SU-DHL-6 (cell line): ENCODE data around the gene DARS2.
"Not testable (repeated sequence)": the region's sequence is repeated elsewhere in the genome, so short reads cannot be mapped to it uniquely, and the experiment has no call there.

ENCODE experiments used
- H2AFZ ChIP-seq: fragments of 200-600 bp; sonication (generic); 2 replicates; pipeline ENCODE4 v1.6.1; 2014; ENCODE audit warnings: low read depth, mild to moderate bottlenecking, moderate library complexity, mixed read lengths, antibody characterized with exemption, low read length; ENCODE audit not compliant: severe bottlenecking
- H3F3A ChIP-seq: fragments of 200-600 bp; shearing (Covaris generic); 2 replicates; pipeline ENCODE4 v1.6.0; 2016; ENCODE audit warnings: antibody characterized with exemption, mild to moderate bottlenecking; ENCODE audit not compliant: insufficient read depth
- H3K27ac ChIP-seq: fragments of 200-600 bp; sonication (generic); 2 replicates; pipeline ENCODE4 v1.5.1; 2016; ENCODE audit warnings: low read depth, mild to moderate bottlenecking, low read length, moderate library complexity, mixed read lengths
- H3K27me3 ChIP-seq: fragments of 200-600 bp; sonication (generic), shearing (Covaris generic); 2 replicates; pipeline ENCODE4 v1.6.0; 2014; ENCODE audit warnings: mild to moderate bottlenecking, low read length
- H3K36me3 ChIP-seq: fragments of 200-600 bp; sonication (generic); 2 replicates; pipeline ENCODE4 v1.6.1; 2014; ENCODE audit warnings: mild to moderate bottlenecking, low read length, mixed read lengths
- H3K4me2 ChIP-seq: fragments of 300-600, 200-600 bp; shearing (Covaris generic), sonication (generic); 2 replicates; pipeline ENCODE4 v1.6.0; 2014; ENCODE audit warnings: low read length, low read depth, mild to moderate bottlenecking; ENCODE audit not compliant: poor library complexity, severe bottlenecking
- H3K4me3 ChIP-seq: fragments of 200-600 bp; sonication (generic); 2 replicates; pipeline ENCODE4 v1.5.1; 2014; ENCODE audit warnings: antibody characterized with exemption, low read length, mild to moderate bottlenecking, mixed read lengths; ENCODE audit not compliant: insufficient read depth, poor library complexity, severe bottlenecking
- H3K79me2 ChIP-seq: fragments of 200-600 bp; sonication (generic); 2 replicates; pipeline ENCODE4 v1.6.1; 2014; ENCODE audit warnings: mild to moderate bottlenecking, low read length, moderate library complexity; ENCODE audit not compliant: insufficient read depth
- H3K9ac ChIP-seq: fragments of 200-600 bp; sonication (generic); 2 replicates; pipeline ENCODE4 v1.7.0; 2014; ENCODE audit warnings: mild to moderate bottlenecking, low read length
- H3K9me2 ChIP-seq: fragments of 200-600 bp; sonication (generic); replicated peaks from 2 replicates; pipeline ENCODE4 v1.6.1; 2014; ENCODE audit warnings: low read length; ENCODE audit not compliant: insufficient read depth
- H3K9me3 ChIP-seq: fragments of 200-600 bp; sonication (generic); 2 replicates; pipeline ENCODE4 v1.6.1; 2014; ENCODE audit warnings: low read length, mixed read lengths; ENCODE audit not compliant: insufficient read depth
- H4K20me1 ChIP-seq: fragments of 200-600 bp; sonication (generic); 2 replicates; pipeline ENCODE4 v1.6.1; 2014; ENCODE audit warnings: low read depth, mild to moderate bottlenecking, antibody characterized with exemption, low read length, moderate library complexity, mixed read lengths
- CTCF ChIP-seq: fragments of 200-600 bp; sonication (generic); IDR thresholded peaks from one replicate; pipeline ENCODE4 v1.5.1; 2017; ENCODE audit warnings: antibody characterized with exemption, mild to moderate bottlenecking, low read length, moderate library complexity; ENCODE audit not compliant: insufficient read depth, poor library complexity, severe bottlenecking
- EZH2phosphoT487 ChIP-seq: fragments of 200-600 bp; sonication (generic), shearing (Covaris generic); conservative IDR thresholded peaks from 2 replicates; pipeline ENCODE4 v1.6.1; 2018; ENCODE audit warnings: mild to moderate bottlenecking, antibody characterized with exemption, low read length, moderate library complexity, mixed read lengths

The DARS2 gene

DNA sequence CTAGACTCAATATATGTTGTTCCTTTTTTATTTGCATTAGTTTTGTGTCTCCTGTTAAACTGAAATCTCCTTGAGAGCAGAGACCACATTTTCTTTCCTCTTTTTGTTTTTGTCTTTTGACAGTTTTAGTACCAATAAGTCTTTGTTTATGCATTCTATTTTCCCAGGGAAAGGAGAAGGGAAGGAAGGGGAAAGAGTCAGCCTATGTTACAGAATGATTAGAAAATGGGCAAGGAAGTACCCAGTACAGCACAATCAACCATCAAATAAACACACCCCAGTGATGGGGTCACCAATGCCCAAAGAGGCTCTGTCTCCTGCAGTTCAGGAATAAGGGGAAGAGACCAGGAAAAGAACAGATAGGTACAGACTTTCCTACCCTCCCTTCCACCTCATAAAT lies 53.8 kb downstream of the DARS2 start:
- Histone ChIP-seq H3K27me3 (no peaks in the 10 kb centered on the region), H3K27ac (no peak overlapping the region), H3K36me3 (no peaks in the 10 kb centered on the region), H3K4me2 (no peak overlapping the region), H3K9me2 (no peaks in the 10 kb centered on the region), H4K20me1 (no peaks in the 10 kb centered on the region), H3F3A (no peaks in the 10 kb centered on the region), H2AFZ (no peak overlapping the region), H3K4me3 (no peak overlapping the region), H3K9ac (no peak overlapping the region), H3K79me2 (peaks cover 2% of the 10 kb centered on the region; the same call in 1 of the 2 replicates), H3K9me3 (no peaks in the 10 kb centered on the region)
- no peak for TF ChIP-seq EZH2phosphoT487
- no peak for TF ChIP-seq CTCF

- not testable (repeated sequence) for H3K9me2 ChIP-seq, H3K4me2 ChIP-seq, H4K20me1 ChIP-seq, H3K36me3 ChIP-seq, H3K79me2 ChIP-seq, H3K4me3 ChIP-seq, H3K9me3 ChIP-seq, H3K27ac ChIP-seq, H3K27me3 ChIP-seq, H3F3A ChIP-seq, H3K9ac ChIP-seq, H2AFZ ChIP-seq
These were observed 56.6 kb downstream of the DARS2 start for GRCh38 chr1:173881117-173881516.

DNA sequence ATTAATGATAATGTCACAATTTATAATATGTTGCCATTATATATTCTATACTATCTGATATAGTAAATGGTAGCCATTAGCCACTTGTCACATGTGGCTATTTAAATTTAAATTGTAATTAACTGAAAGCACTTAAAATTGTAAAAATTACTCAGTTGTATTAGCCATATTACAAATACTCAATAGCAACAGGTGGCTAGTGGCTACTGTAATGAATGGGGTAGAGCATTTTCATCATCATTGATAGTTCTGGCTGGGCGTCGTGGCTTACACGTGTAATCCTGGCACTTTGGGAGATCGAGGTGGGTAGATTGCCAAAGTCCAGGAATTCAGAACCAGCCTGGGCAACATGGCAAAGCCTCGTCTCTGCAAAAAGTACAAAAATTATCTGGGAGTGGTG lies 60.2 kb downstream of the DARS2 start:
- Histone ChIP-seq H3K79me2 (no peaks in the 10 kb centered on the region; the same call in 1 of the 2 replicates), H3K27ac (no peak overlapping the region), H2AFZ (no peak overlapping the region), H4K20me1 (no peaks in the 10 kb centered on the region), H3K4me3 (no peak overlapping the region), H3K9ac (no peak overlapping the region), H3K27me3 (no peaks in the 10 kb centered on the region), H3K9me2 (no peaks in the 10 kb centered on the region), H3F3A (no peaks in the 10 kb centered on the region), H3K4me2 (no peak overlapping the region), H3K36me3 (no peaks in the 10 kb centered on the region; the same call in 1 of the 2 replicates), H3K9me3 (no peaks in the 10 kb centered on the region)
- TF ChIP-seq EZH2phosphoT487 (no peak), CTCF (no peak)

DNA sequence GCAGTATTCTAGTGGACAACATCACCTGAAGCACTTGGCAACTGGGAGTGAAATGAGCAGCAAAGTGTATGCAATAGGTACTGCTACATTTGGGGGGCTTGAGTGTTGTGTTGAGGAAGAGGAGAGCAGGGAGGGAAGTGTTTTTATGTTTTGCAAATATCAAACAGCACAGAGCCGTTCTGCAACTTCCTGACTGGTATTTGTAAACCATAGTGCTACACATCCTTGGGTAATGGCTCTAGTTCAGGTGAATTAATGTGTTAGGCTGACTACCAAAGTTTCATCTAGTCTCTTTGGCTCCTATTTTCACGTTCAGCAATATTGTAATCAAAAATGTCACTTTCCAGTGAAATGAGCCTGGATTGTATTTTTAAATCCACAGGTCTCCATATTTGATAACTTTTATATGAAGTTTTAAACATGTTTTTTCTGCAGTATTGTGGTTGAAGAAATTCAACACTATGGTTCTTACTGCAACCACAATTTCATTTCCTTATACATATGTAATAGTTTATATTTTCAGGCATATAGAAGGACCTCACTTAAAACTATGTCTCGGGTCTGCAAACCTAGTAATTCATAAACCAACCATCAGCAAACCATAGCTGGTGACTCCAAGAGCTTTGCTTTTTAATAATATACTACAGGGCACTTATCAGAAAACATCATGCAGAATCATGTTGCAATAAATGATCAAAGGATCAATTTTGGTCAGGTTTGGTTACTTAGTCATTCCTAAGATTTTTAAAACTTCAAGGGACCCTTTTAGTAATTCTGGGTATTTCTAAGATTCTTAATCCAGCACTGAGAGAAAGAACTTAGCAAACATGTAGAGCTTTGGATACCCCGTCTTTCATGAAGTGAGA lies 62.5 kb downstream of the DARS2 start:
- Histone ChIP-seq H3K9ac (no peak overlapping the region), H3K79me2 (no peaks in the 10 kb centered on the region; the same call in 1 of the 2 replicates), H3F3A (no peaks in the 10 kb centered on the region), H3K4me3 (no peak overlapping the region), H3K27ac (no peak overlapping the region), H3K36me3 (no peaks in the 10 kb centered on the region; the same call in 1 of the 2 replicates), H3K9me3 (no peaks in the 10 kb centered on the region), H2AFZ (no peak overlapping the region), H4K20me1 (no peaks in the 10 kb centered on the region), H3K9me2 (no peaks in the 10 kb centered on the region), H3K27me3 (no peaks in the 10 kb centered on the region), H3K4me2 (no peak overlapping the region)
- no peak for TF ChIP-seq CTCF
- TF ChIP-seq EZH2phosphoT487: no peak
